ENCODE measurements around the gene NTRK2.

NTRK2 gene

GRCh38 chr9:84815554-84815953, 146.0 kb downstream of the NTRK2 start:
- DNase-seq (ENCODE audit: low read depth, low spot score) = no peak

- no peak for DNase-seq (ENCODE audit: low read depth, low spot score)
Observed at GRCh38 chr9:84817038-84817437, 147.5 kb downstream of the NTRK2 start.

GRCh38 chr9:84818791-84819190, 149.3 kb downstream of the NTRK2 start:
- no peak for DNase-seq (ENCODE audit: low read depth, low spot score)

GRCh38 chr9:84819491-84819991, 150.0 kb downstream of the NTRK2 start:
- DNase-seq (ENCODE audit: low read depth, low spot score) = peak; percentile 81

GRCh38 chr9:84821431-84821830, 151.9 kb downstream of the NTRK2 start:
- DNase-seq (ENCODE audit: low read depth, low spot score) = no peak

- no peak for DNase-seq (ENCODE audit: low read depth, low spot score)
Observed at GRCh38 chr9:84822589-84823233, 153.2 kb downstream of the NTRK2 start.

GRCh38 chr9:84823421-84824271, 154.1 kb downstream of the NTRK2 start:
- no peak for DNase-seq (ENCODE audit: low read depth, low spot score)

GRCh38 chr9:84827216-84827765, 157.8 kb downstream of the NTRK2 start:
- no peak for DNase-seq (ENCODE audit: low read depth, low spot score)

GRCh38 chr9:84828046-84828445, 158.5 kb downstream of the NTRK2 start:
- no peak for DNase-seq (ENCODE audit: low read depth, low spot score)

GRCh38 chr9:84829471-84829870, 159.9 kb downstream of the NTRK2 start:
- DNase-seq (ENCODE audit: low read depth, low spot score) = no peak

GRCh38 chr9:84829997-84830696, 160.6 kb downstream of the NTRK2 start:
- no peak for DNase-seq (ENCODE audit: low read depth, low spot score)

- DNase-seq (ENCODE audit: low read depth, low spot score) = no peak
Observed at GRCh38 chr9:84831377-84831776, 161.8 kb downstream of the NTRK2 start.

- no peak for DNase-seq (ENCODE audit: low read depth, low spot score)
Observed at GRCh38 chr9:84832453-84832852, 162.9 kb downstream of the NTRK2 start.

GRCh38 chr9:84834426-84834825, 164.9 kb downstream of the NTRK2 start:
- DNase-seq (ENCODE audit: low read depth, low spot score) = no peak

GRCh38 chr9:84835745-84836144, 166.2 kb downstream of the NTRK2 start:
- no peak for DNase-seq (ENCODE audit: low read depth, low spot score)

- no peak for DNase-seq (ENCODE audit: low read depth, low spot score)
Observed at GRCh38 chr9:84838879-84839278, 169.3 kb downstream of the NTRK2 start.

GRCh38 chr9:84839541-84839940, 170.0 kb downstream of the NTRK2 start:
- peak; percentile 85 for DNase-seq (ENCODE audit: low read depth, low spot score)

- DNase-seq (ENCODE audit: low read depth, low spot score) = no peak
Observed at GRCh38 chr9:84841931-84842330, 172.4 kb downstream of the NTRK2 start.

- no peak for DNase-seq (ENCODE audit: low read depth, low spot score)
Observed at GRCh38 chr9:84843175-84843824, 173.8 kb downstream of the NTRK2 start.

- no peak for DNase-seq (ENCODE audit: low read depth, low spot score)
Observed at GRCh38 chr9:84845956-84846900, 176.7 kb downstream of the NTRK2 start.
